Hindlimb muscle (tissue), 1 donor: ENCODE results near the gene REXO5. TPM values are rescaled to one million over a fixed set of nuclear protein-coding genes. Genes with fewer than 3 reads are reported as not detected.
"Not testable (repeated sequence)": the region's sequence is repeated elsewhere in the genome, so short reads cannot be mapped to it uniquely, and the experiment has no call there.

Experiments used
- DNase-seq: peaks from one replicate; pipeline ENCODE4 v3.0.0-alpha.2; 2013
- polyA plus RNA-seq: library from polyadenylated mRNA; unstranded; fragments of 120-200 nt; gene quantifications from one replicate; pipeline ENCODE4 v1.2.1, GENCODE V29; 2013; ENCODE audit not compliant: insufficient read length

The REXO5 gene
- polyA plus RNA-seq, 1 donor, result 4.3 TPM

DNA sequence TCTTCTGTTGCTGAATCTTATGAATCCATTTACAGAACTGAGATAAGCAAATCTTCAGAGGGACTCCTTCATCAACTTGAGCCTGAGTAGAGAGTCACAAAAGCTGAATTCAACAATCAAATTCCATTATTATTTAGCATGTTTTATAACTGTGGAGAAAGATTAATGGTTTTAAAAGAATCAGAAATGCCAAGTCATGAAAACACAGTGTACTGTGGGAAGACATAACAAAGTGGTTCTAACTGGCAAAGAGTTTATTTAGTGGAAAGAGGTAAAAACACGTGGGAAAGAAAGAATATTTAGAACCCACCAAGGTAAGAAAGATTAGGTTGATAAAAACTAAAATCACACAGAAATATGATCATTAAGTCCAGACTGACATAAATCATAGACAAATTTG lies 5.0 kb upstream of the REXO5 start:
- no peak for DNase-seq

DNA sequence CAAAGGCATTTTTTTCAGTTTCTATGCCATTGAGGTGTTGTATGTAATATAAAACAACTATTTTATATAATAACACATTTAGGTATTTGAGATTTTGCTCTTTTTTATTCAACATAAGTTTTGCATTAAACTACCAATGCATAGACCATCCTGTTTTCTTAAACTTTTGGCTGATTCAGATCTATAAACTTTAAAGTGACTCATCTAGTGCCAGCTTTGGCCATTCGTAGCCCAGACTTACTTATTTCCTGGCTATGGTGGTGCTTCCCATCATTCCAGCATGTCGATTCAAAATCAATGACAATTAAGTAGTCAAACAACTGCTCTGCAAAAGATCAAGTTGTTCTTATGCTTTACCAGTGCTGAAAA lies 3.2 kb upstream of the REXO5 start:
- DNase-seq, result no peak

DNA sequence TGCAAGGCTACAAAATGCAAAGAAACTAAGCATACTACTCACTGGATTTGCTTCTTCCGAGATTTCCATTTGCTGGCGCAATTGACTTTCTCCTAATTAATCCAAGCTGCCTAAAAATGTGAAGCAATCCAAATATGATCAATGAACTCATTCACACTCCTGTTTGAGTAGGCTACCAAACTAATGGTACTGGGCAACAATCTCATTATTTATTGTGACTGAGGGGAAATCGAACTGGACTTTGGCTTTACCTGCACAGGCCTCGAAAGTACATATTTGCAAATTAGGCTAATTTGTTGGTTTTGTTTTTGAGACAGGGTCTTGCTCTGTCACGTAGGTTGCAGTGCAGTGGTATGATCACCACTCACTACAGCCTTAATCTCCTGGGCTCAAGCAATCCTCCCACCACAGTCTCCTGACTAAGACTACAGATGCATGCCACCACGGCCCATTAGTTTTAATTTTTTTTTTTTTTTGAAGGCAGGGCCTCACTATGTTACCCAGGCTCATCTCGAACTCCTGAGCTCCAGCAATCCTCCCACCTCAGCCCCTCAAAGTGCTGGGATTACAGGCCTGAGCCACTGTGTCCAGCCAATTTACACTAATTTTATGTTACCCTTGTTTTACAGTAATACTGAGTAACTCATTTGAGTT lies 2.6 kb upstream of the REXO5 start:
- no peak for DNase-seq

DNA sequence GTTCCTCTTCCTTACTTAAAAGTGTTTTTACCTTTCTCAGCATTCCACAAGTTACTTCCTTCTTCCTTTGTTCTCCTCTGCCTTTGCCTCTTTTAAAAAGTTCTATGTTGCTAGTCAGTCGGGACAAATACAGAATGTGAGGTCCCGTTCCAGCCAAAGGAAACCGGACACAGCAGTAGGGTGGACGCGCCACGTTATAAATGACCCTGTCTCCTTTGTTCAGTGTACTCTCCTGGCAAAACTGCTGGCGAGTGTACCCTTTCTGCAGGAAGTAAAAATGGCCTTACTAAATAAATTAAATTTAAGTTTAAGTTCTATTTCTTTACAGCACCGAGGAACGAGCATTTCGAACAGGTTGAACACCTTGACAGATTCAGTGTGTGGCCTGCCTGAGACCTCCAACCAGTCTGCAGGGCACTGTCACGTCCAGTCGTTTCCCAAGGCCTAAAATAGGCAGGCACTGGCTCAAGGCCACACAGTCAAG lies 601 bp upstream of the REXO5 start:
- DNase-seq, result not testable (repeated sequence)

DNA sequence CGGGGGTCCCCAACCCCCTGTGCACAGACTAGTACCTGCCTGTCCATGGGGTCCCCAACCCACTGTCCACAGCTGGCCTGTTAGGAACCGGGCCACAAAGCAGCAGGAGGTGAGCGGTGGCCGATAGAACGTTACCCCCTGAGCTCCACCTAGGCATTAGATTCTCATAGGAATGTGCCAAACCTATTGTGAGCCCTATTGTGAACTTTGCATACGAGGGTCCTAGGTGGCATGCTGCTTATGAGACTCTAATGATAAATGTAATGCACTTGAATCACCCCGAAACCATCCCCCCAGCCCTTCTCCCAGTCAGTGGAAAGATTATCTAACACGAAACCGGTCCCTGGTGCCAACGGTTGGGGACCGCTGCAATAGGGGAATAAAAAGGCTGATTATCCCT lies 1.5 kb downstream of the REXO5 start:
- no peak for DNase-seq

DNA sequence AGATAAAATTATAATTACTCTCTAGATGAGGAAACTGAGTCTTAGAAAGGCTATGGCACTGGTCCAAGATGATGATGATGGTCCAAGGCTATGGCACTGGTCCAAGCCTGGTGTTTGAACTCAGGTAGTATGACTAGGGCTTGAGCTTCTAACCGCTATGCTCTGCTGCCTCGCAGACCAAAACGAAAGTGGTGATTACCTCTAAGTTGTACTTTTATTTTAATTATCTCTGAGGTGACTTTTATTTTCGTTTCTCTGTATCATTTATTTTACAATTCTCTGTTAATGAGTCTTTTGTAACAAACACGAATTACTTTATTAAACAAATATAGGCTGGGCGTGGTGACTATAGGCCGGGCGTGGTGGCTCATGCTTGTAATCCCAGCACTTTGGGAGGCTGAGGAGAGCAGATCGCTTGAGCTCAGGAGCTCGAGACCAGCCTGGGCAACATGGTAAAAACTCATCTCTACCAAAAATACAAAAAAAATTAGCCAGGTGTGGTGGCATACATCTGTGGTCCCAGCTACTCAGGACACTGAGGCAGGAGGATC lies 5.6 kb downstream of the REXO5 start:
- no peak for DNase-seq

DNA sequence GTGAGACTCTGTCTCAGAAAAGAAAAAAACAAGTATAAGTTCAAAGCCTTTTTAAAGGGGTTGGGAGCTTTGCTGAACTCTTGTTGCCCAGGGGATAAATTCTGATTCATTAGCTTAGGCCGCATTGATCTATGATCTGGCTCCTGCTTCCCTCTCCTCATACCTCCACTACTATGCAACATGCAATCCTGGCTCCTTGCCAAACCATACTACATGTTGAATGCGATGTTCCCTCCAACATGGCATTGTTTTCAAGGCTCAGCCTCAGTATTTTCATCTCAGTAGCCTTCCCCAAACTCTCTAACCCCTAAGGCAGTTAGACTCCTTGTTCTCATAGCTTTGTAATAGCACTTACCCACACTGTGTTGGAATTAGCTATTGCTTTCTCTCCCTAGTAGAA lies 6.2 kb downstream of the REXO5 start:
- DNase-seq, result no peak

DNA sequence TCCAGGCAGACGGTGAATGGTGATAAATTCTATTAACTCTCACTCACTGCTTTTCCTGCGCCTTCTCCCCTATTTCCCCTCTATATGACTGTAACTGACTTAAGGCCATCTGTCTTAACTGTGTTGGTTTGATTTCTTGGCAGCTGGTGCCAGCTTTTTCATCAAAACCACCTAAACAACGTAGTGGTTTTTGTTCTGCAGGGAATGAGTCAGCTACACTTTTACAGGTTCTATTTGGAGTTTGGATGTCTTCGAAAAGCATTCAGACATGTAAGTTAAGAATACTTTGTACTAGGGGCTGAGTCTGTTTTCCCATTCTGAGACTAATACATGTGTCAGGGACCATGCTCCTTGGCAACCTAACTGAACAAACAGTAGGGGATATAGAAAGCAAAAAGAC lies 8.5 kb downstream of the REXO5 start:
- no peak for DNase-seq

DNA sequence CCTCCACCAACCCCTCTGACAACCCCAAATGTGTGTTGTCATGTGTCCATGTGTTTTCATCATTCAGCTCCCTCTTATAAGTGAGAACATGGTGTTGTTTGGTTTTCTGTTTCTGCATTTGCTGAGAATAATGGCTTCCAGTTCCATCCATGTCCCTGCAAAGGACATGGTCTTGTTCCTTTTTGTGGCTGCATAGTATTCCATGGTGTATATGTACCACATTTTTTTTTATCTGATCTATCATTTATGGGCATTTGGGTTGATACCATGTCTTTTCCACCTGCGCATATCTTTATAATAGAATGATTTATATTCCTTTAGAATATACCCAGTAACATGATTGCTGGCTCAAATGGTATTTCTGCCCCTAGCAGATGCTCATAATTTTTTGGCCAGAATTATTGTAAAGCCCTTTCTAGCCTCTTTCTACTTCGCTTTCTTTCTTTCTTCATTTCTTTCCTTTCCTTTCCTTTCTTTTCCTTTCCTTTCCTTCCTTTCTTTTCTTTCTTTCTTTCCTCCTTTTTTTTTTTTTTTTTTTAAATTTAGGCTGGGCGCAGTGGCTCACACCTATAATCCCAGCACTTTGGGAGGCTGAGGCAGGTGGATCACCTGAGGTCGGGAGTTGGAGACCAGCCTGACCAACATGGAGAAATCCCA lies 12.7 kb downstream of the REXO5 start:
- no peak for DNase-seq

DNA sequence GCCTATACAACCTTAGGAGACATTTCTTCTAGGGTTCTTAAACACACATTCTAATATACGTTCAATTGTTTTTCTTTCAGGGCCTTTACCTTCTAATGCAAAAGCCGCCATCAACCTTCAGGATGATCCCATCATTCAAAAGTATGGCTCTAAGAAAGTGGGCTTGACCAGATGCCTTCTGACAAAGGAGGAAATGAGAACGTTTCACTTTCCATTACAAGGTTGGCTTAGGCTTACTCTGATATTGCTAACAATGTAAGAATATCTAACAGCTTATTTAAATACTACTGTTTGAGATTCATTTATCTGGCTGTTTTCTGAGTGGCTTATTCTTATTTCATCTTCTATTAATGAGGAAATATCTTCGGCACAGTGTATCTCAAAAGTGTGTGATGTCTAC lies 15.4 kb downstream of the REXO5 start:
- DNase-seq, result no peak

DNA sequence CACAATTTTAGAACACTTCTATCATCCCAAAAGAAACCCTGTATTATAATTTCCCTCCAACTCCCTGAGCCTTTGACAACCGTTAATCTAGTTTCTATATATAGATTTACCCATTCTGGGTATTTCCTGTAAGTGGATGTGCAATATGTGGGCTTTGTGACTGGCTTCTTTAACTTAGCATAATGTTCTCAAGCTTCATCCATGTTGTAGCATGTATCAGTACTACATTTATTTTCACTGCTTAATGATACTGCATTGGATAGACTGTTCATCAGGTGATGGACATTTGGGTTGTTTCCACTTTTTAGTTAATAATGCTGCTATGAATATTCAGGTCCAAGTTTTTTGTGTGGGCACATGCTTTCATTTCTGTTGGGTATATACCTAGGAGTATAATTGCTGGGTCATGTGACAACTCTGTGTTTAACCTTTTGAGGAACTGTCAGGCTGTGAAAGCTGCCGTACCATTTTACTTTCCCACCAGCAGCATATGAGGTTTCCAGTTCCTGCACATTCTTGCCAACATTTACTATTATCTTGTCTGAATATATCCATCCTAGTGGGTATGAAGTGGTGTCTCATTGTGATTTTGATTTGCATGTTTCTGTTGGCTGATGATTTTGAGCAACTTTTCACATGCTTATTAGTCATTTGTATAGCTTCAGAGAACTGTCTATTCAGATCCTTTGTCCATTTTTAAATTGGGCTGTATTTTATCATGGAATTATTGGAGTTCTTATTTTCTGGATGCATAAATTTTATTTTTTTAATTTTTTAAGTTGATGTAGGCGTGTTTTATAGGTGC lies 16.4 kb downstream of the REXO5 start:
- DNase-seq, result no peak

DNA sequence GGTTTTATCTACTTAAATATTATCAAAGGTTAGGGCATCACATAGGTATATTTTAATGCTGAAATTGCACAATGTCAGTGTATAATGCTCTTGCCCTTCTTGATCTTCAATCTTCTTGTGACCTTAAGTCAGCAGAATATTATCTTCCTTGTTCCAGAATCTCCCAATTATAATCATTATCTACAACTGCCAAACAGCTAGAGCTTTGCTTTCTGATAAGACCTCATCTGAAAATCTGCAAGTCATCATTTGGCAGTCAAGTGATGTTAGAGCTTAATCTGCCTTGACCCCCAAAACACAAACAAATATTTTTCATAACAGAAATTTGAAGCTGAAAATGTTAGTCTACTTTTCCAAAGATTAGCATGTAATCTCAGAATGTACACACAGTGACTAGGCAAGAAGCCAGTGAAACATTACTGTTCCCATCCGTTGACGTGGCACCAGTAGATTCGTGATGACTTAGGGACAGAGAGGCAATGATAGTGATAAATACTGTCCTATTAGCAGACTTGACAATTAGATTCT lies 19.8 kb downstream of the REXO5 start:
- DNase-seq, result no peak

DNA sequence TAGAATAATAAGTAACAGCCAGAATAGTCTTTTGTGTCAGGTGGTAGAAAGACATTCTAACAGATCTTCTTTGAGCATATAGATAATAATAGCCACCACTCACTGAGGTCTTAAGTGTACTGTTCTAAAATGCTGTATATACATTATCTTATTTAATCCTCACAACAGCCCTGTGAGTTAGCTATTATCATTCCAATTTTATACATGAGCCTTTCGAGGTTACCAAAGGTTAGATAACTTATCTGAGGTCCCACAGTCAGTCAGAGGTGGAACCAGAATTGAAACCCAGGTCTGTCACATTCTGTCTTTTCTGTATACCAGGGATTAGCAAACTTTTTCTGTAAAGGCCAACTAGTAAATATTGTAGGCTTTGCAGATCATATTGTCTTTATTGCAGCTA lies 23.2 kb downstream of the REXO5 start:
- no peak for DNase-seq

DNA sequence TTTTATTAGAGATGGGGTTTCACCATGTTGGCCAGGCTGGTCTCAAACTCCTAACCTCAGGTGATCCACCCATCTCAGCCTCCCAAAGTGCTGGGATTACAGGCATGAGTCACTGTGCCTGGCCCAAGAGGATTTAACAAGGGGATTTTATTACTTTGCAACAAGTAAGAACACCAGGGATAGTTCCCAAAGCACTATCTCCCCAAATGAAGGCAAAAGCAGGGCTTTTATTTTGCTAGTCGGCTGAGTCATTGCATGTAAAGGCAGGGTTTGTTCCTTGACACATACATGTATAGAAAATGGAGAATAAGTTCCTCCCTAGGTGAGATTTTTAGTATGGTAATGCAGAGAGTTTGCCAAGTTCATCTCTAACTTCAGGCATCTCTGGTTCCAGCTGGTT lies 24.0 kb downstream of the REXO5 start:
- DNase-seq, result no peak

DNA sequence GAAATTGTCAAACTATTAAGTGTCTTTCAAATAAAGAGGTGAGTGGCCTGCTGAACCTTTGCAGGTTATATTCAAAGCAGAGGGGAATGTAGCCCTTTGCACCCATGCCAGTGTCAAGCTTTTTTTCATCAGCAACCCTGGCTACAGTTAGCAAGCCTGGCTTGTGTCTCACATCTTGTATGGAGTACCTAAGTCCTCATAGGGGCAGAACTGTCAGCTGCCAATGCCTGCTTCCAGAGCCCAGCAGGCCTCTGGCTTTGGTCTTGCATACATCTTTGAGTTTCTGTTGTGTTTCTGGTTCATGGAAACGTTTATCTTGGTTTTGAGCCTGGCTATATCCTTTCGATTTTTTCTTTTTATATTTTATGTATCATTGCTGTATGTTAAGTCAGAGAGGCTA lies 26.8 kb downstream of the REXO5 start:
- DNase-seq, result no peak

DNA sequence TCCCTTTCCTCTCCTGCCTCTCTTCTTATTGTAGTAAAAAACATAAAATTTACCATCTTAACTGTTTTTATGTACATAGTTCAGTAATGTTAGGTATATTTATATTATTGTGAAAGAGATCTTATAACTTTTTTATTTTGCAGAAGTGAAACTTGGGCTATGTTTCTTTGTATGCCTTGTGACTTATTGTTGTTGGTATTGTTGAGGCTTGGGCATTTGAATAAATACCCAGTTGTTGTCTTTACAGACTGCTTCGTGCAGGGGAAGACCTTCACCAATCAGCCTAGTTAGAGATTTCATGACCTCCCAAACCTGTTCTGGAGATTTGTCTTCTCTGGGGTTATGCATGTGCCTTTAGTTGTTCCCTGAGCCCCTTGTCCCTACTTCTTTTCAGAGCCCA lies 31.9 kb downstream of the REXO5 start:
- DNase-seq, result no peak

DNA sequence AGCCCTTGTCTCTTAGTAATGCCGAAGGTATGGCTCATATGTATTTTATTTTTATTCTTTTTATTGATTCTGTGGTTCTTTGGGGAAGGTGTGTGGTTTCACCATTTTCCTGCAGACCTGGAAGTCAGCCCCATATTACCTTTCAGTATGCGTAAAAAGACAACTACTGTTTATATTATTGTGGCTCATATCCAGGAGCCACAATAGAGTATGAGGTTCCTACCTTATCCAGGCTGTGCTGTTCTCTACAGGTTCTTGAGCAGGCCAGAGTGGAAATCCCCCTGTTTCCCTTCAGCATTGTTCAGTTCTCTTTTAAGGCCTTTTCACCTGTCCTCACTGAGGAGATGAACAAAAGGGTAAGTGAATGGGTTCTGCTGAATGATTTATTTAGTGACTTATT lies 33.2 kb downstream of the REXO5 start:
- DNase-seq, result no peak

DNA sequence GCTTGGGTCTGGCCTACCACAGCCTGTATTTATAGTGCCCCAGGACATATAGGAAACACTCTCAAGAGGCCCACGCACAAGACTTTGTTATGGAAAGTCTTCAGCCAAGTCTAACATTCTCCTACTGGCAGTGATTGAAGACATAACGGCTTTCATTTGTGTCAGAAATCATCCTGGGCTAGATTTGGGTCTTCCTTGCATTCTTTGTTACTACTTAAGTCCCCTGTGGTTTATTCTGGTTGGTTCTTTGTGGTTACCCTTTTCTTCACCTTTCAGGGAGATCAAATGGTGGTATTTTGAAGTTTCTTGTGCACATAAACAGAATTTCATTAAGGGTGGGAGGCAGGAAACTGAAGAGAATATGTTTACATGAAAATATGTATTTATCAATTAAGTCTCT lies 37.7 kb downstream of the REXO5 start:
- no peak for DNase-seq

DNA sequence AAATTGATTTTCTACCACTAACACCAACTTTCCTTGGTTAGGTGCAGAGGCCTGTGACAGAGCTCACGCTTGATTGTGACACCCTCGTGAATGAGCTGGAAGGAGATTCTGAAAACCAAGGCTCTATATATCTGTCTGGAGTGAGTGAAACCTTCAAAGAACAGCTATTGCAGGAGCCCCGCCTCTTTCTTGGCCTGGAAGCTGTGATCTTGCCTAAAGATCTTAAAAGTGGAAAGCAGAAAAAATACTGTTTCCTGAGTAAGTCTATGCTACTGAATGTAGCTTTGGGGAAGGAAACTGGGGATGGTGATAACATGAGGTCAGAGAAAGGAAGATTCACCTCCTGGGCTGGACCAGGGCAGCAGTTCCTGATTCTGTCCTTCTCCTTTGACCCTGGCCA lies 38.3 kb downstream of the REXO5 start:
- no peak for DNase-seq

DNA sequence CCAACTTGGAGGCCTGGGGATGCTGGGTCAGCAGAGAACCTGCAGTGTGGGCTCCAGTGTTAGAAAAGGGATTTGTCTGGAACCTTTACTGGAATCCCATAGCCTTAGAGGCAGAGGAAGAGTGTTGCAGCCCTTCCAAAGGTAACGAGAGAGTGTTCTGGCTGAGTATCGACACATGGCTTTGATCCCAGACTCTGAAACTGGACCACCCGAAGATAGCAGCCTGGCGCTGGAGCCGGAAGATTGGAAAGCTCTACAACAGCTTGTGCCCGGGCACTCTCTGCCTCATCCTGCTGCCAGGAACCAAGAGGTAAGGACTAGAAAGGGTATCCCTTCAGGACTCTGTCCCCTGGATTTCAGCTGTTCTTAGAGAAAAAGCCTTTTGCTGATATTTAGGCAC lies 39.7 kb downstream of the REXO5 start:
- no peak for DNase-seq

DNA sequence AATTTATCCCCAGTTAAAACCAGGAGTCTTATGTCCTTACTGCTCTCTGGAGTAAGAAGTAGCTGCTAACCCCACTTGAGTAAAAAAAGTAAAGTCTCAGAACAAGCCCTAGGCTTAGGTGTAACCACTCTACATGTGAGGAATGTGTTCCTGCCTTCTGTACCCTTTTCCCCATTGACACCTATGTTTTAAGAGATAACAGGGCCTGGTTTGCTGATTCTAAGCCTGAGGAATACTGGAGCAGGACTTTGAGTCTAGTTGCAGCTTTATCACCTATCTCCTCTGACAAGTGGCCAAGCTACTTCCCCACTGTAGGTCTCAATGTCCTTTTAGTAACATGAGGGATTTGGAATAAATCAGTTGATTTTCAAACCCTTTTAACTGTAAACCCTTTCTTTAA lies 40.2 kb downstream of the REXO5 start:
- DNase-seq, result no peak

DNA sequence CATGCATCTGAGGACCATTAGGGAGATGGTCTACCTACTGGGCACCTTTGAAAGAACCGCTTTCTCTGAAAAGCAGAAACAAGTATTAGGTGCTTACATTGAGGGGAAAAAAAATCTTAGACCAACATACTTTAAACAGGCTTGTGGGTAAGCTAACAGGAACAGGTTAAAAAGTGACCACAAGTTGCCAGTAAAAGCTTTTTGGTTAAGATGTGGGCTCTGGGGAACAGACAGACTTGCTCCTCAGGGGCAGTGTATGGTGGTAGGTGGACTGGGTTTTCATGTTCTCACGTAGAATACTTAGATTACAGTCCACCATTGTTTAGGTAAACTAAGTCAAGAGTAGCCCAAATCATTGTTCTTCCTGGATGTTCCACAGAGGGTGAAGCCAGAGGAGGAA lies 41.2 kb downstream of the REXO5 start:
- DNase-seq, result no peak
